ENCODE results near the gene TRAF7. TPM values are rescaled to one million over a fixed set of nuclear protein-coding genes. Genes with fewer than 3 reads are reported as not detected.

The TRAF7 gene
- total RNA-seq, 1 donor from 2014 or later, result 26.0 TPM

DNA sequence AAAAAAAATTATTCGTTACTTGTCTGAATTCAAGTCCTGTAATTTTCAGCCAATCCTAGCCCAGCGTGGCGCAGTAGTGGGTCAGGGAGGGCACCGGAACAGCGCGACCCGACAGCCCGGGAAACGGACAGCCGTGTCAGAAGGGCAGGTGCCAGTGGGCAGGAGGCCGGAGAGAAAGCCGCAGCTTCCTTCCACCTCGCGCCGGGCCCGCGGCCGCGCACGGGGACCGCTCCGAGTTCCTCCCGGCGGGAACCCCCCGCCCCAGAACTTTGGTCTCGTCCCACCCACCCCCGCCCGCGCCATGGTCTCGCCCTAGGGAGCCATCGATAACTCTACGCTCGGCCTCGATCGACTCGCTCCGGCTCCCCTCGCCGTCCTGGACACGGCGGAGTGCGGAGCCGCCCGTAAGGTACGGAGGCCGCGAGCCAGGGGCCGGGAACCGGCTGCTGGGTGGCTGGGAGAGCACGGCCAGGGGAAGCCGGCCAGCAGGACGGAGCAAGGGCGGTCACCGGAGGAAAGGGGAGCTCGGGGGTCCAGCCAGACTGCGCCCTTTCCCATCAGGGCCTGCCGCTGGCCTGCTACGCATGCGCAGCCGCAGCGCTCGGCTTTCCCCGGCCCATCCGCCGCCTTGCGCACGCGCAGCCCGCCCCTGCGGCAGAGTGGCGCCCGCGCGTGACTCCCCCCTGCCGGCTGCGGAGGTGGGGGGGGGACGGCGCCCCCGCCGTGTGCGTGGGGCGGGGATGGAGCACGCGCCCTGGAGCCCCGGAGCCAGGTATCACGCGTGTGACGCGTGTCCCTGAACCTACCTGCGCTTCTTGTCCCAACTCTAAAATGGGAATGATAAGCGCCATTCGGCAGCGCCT, 49.8 kb downstream of the TRAF7 start, which contains the start of gene MLST8:
MLST8 (plus strand) TSS at position 351 of the 863 bp plus-strand sequence. CDS start 632 bp downstream, outside the sequence.
- peak; percentile 88 for DNase-seq
- H3K27me3 ChIP-seq (ENCODE audit: low read depth), result no peaks in the 10 kb centered on the region
- H3K4me3 ChIP-seq, result peak within 1 kb of the TSS; percentile 86
- peak within 1 kb of the TSS; percentile 100 for H3K27ac ChIP-seq (replicated peaks)
- intact Hi-C loops (cut with micrococcal nuclease), result no loop called here
- peaks cover 31% of the 10 kb centered on the region for H3K4me1 ChIP-seq
- H3K9me3 ChIP-seq (replicated peaks), result no peaks in the 10 kb centered on the region
- H3K36me3 ChIP-seq, result peaks cover 33% of the 10 kb centered on the region
- TF ChIP-seq, protein P1, sequence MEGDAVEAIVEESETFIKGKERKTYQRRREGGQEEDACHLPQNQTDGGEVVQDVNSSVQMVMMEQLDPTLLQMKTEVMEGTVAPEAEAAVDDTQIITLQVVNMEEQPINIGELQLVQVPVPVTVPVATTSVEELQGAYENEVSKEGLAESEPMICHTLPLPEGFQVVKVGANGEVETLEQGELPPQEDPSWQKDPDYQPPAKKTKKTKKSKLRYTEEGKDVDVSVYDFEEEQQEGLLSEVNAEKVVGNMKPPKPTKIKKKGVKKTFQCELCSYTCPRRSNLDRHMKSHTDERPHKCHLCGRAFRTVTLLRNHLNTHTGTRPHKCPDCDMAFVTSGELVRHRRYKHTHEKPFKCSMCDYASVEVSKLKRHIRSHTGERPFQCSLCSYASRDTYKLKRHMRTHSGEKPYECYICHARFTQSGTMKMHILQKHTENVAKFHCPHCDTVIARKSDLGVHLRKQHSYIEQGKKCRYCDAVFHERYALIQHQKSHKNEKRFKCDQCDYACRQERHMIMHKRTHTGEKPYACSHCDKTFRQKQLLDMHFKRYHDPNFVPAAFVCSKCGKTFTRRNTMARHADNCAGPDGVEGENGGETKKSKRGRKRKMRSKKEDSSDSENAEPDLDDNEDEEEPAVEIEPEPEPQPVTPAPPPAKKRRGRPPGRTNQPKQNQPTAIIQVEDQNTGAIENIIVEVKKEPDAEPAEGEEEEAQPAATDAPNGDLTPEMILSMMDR (IDR thresholded peaks at IDR 0.05; ENCODE audit: borderline replicate concordance), result peak; percentile 28

DNA sequence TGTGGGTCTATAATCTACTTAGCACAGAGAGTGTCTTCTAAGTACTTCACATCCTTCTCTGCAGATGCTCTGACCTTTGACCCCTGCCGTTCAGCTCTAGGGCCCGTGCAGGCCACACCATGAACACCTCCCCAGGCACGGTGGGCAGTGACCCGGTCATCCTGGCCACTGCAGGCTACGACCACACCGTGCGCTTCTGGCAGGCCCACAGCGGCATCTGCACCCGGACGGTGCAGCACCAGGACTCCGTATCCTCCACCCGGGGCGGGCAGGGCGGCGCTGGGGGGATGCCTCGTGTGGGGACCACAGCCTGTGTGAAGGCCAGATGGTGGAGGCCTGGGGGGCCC, 50.4 kb downstream of the TRAF7 start:
- no peaks in the 10 kb centered on the region for H3K9me3 ChIP-seq (replicated peaks)
- H3K36me3 ChIP-seq, result peaks cover 33% of the 10 kb centered on the region
- H3K27ac ChIP-seq (replicated peaks), result peak overlapping the region; percentile 100
- no peaks in the 10 kb centered on the region for H3K27me3 ChIP-seq (ENCODE audit: low read depth)
- no peak for DNase-seq
- intact Hi-C loops (cut with micrococcal nuclease), result no loop called here
- peaks cover 36% of the 10 kb centered on the region for H3K4me1 ChIP-seq
- TF ChIP-seq, protein P1 (IDR thresholded peaks at IDR 0.05; ENCODE audit: borderline replicate concordance), result no peak
- H3K4me3 ChIP-seq, result peak overlapping the region; percentile 86

DNA sequence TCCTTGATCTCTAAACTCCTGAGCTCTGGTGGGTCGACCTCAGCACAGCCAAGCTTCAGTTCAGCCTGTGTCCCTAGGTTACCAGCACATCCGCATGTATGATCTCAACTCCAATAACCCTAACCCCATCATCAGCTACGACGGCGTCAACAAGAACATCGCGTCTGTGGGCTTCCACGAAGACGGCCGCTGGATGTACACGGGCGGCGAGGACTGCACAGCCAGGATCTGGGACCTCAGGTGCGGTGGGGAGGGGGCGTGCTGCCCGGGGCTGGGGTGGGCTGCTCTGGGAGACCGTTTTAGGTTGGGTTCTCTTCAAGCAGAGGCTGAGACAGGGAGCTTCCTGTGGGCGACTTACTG, 50.8 kb downstream of the TRAF7 start:
- TF ChIP-seq, protein P1 (IDR thresholded peaks at IDR 0.05; ENCODE audit: borderline replicate concordance), result no peak
- no peak for DNase-seq
- H3K27ac ChIP-seq (replicated peaks), result peak overlapping the region; percentile 100

DNA sequence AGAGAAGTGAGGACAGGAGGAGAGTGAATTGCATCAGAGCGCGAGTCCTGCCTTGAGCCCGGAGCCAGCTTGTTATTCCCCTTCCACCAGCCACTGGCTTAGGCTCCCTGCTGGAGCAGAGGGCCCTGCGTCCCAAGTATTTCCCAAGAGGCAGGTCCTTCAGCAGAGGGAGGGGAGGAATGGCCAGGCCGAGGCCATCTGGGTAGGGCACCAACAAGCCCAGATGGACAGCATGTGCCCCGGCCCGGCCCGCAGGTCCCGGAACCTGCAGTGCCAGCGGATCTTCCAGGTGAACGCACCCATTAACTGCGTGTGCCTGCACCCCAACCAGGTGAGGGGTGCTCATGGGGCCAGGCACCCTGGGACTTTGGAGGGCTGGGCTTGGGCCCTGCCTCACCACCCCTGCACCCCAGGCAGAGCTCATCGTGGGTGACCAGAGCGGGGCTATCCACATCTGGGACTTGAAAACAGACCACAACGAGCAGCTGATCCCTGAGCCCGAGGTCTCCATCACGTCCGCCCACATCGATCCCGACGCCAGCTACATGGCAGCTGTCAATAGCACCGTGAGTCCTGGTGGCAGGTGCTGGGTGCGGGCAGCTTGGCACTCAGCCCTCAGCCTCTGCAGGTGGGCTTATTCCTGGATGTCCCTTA, 51.3 kb downstream of the TRAF7 start:
- TF ChIP-seq, protein P1 (IDR thresholded peaks at IDR 0.05; ENCODE audit: borderline replicate concordance), result no peak
- no peak for DNase-seq
- peak overlapping the region; percentile 100 for H3K27ac ChIP-seq (replicated peaks)
- intact Hi-C loops (cut with micrococcal nuclease), result no loop called here
- no peaks in the 10 kb centered on the region for H3K27me3 ChIP-seq (ENCODE audit: low read depth)
- H3K9me3 ChIP-seq (replicated peaks), result no peaks in the 10 kb centered on the region
- H3K4me1 ChIP-seq, result peaks cover 46% of the 10 kb centered on the region
- H3K4me3 ChIP-seq, result peak overlapping the region; percentile 86
- peaks cover 33% of the 10 kb centered on the region for H3K36me3 ChIP-seq

More for the DNA sequence above, 50.8 kb downstream of the TRAF7 start:
- H3K4me1 ChIP-seq, result peaks cover 41% of the 10 kb centered on the region
- H3K9me3 ChIP-seq (replicated peaks), result no peaks in the 10 kb centered on the region
- intact Hi-C loops (cut with micrococcal nuclease), result no loop called here
- H3K36me3 ChIP-seq, result peaks cover 33% of the 10 kb centered on the region
- no peaks in the 10 kb centered on the region for H3K27me3 ChIP-seq (ENCODE audit: low read depth)
- H3K4me3 ChIP-seq, result peak overlapping the region; percentile 86

DNA sequence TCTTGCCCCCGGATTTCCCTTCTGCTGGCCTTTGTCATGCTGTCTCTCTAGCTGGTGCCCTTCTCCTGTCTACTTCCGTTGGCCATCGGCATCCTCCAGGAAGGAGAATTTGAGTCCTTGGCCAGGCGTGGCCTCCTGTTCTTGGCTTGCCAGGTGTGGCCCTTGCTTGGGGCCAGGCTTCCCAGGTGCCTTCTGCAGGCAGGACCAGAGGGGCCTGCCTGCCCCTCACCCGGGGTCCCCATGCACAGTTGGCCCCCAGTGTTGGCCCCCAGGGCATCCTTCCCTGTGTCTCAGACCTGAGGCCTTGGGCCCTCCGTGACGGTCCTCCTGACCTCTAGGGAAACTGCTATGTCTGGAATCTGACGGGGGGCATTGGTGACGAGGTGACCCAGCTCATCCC, 52.3 kb downstream of the TRAF7 start:
- Histone ChIP-seq H3K27ac (replicated peaks) (no peak overlapping the region), H3K4me3 (no peak overlapping the region), H3K4me1 (peaks cover 55% of the 10 kb centered on the region), H3K27me3 (ENCODE audit: low read depth) (no peaks in the 10 kb centered on the region), H3K9me3 (replicated peaks) (no peaks in the 10 kb centered on the region), H3K36me3 (peaks cover 33% of the 10 kb centered on the region)
- intact Hi-C loops (cut with micrococcal nuclease), result no loop called here
- TF ChIP-seq, protein P1 (IDR thresholded peaks at IDR 0.05; ENCODE audit: borderline replicate concordance), result no peak
- no peak for DNase-seq

Data from left ventricle myocardium inferior (tissue), 1 donor.